ENCODE measurements around the gene ATG10. TPM values are rescaled to one million over a fixed set of nuclear protein-coding genes. Genes with fewer than 3 reads are reported as not detected.

The ATG10 gene
- total RNA-seq, 1 experiment from 2014 or later, result 7.6 TPM

DNA sequence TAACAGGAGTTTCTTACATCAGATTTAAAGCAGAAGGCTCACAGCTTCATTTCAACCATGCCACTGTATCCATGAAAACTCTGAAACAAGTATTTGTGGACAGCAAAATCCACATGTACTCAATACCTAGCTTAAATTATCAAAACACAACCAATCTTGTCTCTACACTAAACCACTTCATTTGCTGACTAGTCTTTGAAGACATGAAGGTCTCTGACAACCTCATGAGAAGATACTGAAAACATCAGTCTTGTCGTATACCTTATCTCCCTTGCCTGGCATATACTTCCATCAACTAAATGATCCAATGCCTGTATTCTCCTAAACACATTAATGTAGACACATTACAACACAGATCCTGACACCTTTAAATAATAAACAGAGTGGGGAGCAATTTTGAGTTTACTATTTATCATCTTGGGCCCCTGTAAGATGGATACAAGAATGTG is 303.4 kb downstream of the ATG10 start:
- H3K27me3 ChIP-seq (ENCODE audit: insufficient read depth, low read length), result no peaks in the 10 kb centered on the region
- H4K8ac ChIP-seq (replicated peaks; ENCODE audit: insufficient read length, low read depth, low read length), result no peak overlapping the region
- H3T11ph ChIP-seq (ENCODE audit: low read length), result no peak overlapping the region
- Mint-ChIP-seq H3K27me3 (ENCODE audit: low read depth) (no peaks in the 10 kb centered on the region; the same call in 1 of the 2 replicates), H3K27ac (peak overlapping the region; percentile 11 to 97 (median 94); a peak in 6 of 7 replicates), H3K4me3 (peak overlapping the region in 1 of 2 experiments; percentile 38; a peak in 1 of 5 replicates), H3K36me3 (ENCODE audit: insufficient read depth in 1 of 3, low read depth in 3 of 3) (peaks cover 34 to 46% (median 43%) of the 10 kb centered on the region in 3 experiments), H3K9me3 (no peaks in the 10 kb centered on the region; a peak in 1 of 5 replicates), H3K4me1 (peaks cover 55 to 65% of the 10 kb centered on the region in 2 experiments)
- H3K4me1 ChIP-seq (ENCODE audit: insufficient read depth, low read length), result no peaks in the 10 kb centered on the region; the same call in 1 of the 2 replicates
- H3K9me3 ChIP-seq (ENCODE audit: control insufficient read depth, low read depth, low read length), result no peaks in the 10 kb centered on the region
- no peak overlapping the region for H2AK5ac ChIP-seq (ENCODE audit: insufficient read length, low read length)
- no peak overlapping the region for H3K18ac ChIP-seq (ENCODE audit: insufficient read length, low read depth, low read length)
- no peak overlapping the region for H4K5ac ChIP-seq (ENCODE audit: insufficient read length, low read depth, low read length)
- peaks cover 4% of the 10 kb centered on the region for H3K23me2 ChIP-seq (ENCODE audit: insufficient read length, low read depth, low read length, poor library complexity, severe bottlenecking)
- no peak overlapping the region for H3K9ac ChIP-seq (ENCODE audit: extremely low read depth, insufficient read length, low read length)
- no peak overlapping the region for H4K91ac ChIP-seq (ENCODE audit: insufficient read length, low read depth, low read length)
- H3K14ac ChIP-seq (ENCODE audit: insufficient read depth, low read length), result no peak overlapping the region
- H2BK15ac ChIP-seq (ENCODE audit: low read depth, low read length), result no peak overlapping the region
- H3K79me1 ChIP-seq (ENCODE audit: insufficient read depth, low read depth, low read length, poor library complexity, severe bottlenecking), result no peaks in the 10 kb centered on the region
- TF ChIP-seq, protein P1, sequence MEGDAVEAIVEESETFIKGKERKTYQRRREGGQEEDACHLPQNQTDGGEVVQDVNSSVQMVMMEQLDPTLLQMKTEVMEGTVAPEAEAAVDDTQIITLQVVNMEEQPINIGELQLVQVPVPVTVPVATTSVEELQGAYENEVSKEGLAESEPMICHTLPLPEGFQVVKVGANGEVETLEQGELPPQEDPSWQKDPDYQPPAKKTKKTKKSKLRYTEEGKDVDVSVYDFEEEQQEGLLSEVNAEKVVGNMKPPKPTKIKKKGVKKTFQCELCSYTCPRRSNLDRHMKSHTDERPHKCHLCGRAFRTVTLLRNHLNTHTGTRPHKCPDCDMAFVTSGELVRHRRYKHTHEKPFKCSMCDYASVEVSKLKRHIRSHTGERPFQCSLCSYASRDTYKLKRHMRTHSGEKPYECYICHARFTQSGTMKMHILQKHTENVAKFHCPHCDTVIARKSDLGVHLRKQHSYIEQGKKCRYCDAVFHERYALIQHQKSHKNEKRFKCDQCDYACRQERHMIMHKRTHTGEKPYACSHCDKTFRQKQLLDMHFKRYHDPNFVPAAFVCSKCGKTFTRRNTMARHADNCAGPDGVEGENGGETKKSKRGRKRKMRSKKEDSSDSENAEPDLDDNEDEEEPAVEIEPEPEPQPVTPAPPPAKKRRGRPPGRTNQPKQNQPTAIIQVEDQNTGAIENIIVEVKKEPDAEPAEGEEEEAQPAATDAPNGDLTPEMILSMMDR (conservative IDR thresholded peaks at IDR 0.05), result no peak
- H2BK5ac ChIP-seq (ENCODE audit: insufficient read length, low read length), result no peak overlapping the region
- no peak overlapping the region for H2BK20ac ChIP-seq (ENCODE audit: low read depth, low read length, poor library complexity, severe bottlenecking)
- no peak overlapping the region for H3K4me2 ChIP-seq (ENCODE audit: insufficient read depth, insufficient read length, low read length)
- H2BK120ac ChIP-seq (ENCODE audit: low read depth, low read length, poor library complexity, severe bottlenecking), result no peak overlapping the region
- no peak for DNase-seq
- H3K56ac ChIP-seq (ENCODE audit: insufficient read length, low read depth, low read length), result no peak overlapping the region
- H3K27ac ChIP-seq (ENCODE audit: insufficient read length, low read depth, low read length), result peak overlapping the region; percentile 67
- no peaks in the 10 kb centered on the region for H4K20me1 ChIP-seq (ENCODE audit: control insufficient read depth, insufficient read depth, insufficient read length)
- no peak overlapping the region for H3K23ac ChIP-seq (ENCODE audit: insufficient read length, low read depth, low read length)
- no peak overlapping the region for H3K4ac ChIP-seq (ENCODE audit: low read depth, low read length)
- H3K79me2 ChIP-seq (ENCODE audit: insufficient read depth, low read length), result peaks cover 5% of the 10 kb centered on the region; the same call in 1 of the 2 replicates
- no peak overlapping the region for H2AFZ ChIP-seq (ENCODE audit: low read length)
- H2BK12ac ChIP-seq (ENCODE audit: insufficient read length, low read depth, low read length), result no peak overlapping the region
- WGBS (ENCODE audit: extremely low coverage, insufficient read length, low lambda C conversion rate), result no CpG with 5 or more reads among the region's 1 CpG

Measured in H9 (cell line).